HEK293 (cell line): ENCODE data around the gene QRICH1.

Experiments
- CTCF ChIP-seq: fragments of 450-650 bp; formaldehyde crosslinking; IDR thresholded peaks from 2 replicates; pipeline ENCODE4 v1.5.1; 2016; ENCODE audit warnings: missing biosample characterization, missing genetic modification characterization
- ZNF114 ChIP-seq: fragments of 450-650 bp; formaldehyde crosslinking; IDR thresholded peaks from 2 replicates; pipeline ENCODE4 v1.5.0; 2017; ENCODE audit warnings: missing biosample characterization, missing genetic modification characterization
- ZNF174 ChIP-seq: fragments of 450-650 bp; formaldehyde crosslinking; IDR thresholded peaks from 2 replicates; pipeline ENCODE4 v1.5.0; 2017; ENCODE audit warnings: missing biosample characterization, mild to moderate bottlenecking, missing genetic modification characterization
- ZNF555 ChIP-seq: fragments of 450-650 bp; formaldehyde crosslinking; conservative IDR thresholded peaks from 2 replicates; pipeline ENCODE4 v1.5.1; 2017; ENCODE audit warnings: missing biosample characterization, mild to moderate bottlenecking, missing genetic modification characterization, inconsistent platforms

DNA sequence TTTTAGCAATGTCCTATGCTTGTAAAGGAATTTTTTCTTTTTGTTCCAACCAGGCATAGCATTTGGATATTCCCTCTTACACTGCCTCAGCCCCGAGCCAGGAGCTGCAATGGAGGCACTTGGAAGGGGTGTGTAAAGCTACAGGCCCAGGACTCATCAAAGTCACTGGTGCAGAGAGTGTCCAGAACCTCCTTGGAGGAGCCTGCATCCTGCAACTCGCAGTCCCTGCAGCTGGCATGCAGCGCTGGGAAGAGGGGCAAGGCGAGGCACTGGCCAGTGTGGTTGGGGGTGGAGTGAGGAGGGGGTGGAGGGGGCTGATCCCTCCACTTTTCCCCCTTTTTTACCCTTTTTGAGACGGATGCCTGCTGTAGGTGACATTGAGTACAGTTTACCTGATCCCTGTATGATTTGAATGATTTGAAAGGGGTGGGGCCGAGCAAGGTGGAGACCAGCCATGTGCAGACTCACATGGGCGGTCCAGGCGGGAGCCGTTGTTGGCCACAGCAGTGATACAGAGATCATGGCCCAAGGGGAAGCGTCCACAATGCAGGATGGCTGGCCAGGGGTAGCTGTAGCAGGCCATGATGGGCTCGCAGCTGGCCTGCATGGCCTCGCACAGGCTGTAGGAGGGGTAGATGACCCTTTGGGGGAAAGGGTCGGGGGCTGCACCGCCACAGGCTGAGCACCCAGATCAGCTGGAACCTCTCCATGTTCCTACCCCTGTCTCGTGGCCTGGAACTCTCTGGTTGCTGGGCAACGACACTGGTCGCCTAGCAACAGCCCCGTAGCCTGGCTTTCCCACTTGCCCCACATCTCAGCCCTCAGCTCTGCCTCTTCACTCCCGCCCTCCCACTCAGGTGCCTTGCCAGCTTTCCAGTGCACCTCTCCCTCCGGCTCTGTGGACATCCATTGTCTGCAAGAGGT, 95.9 kb downstream of the QRICH1 start:
- TF ChIP-seq ZNF174 (tag by site-specific recombination) (no peak), ZNF114 (no peak), ZNF555 (tag by site-specific recombination) (no peak), CTCF (tag by site-specific recombination) (no peak)
